Adrenal gland (tissue), 12 donors: ENCODE data around the gene BPHL. TPM values are rescaled to one million over a fixed set of nuclear protein-coding genes. Genes with fewer than 3 reads are reported as not detected.
A peak's percentile ranks its signal among the peaks of the same experiment; 100 is the strongest.
"Not testable (repeated sequence)": the region's sequence is repeated elsewhere in the genome, so short reads cannot be mapped to it uniquely, and the experiment has no call there.

ENCODE experiments used
- DNase-seq, 7 donors: peaks; one replicate each; pipeline ENCODE4 v3.0.0-alpha.2; 2019 to 2020
- H3K27ac ChIP-seq, 5 donors: fragments of 200-600 bp; sonication (generic) in 4 of 5; 1 replicate in 3 of 5; 2 replicates in 2 of 5; pipeline versions ENCODE4 v1.5.1 to v1.8.0; 2016 to 2020; ENCODE audit warnings: mild to moderate bottlenecking in 1 of 5
- H3K27me3 ChIP-seq: fragments of 200-600 bp; 2 replicates; pipeline ENCODE4 v1.8.0; 2021
- H3K36me3 ChIP-seq, 2 donors: fragments of 200-600 bp; replicated peaks in 1 of 2; 1 replicate in 1 of 2; 2 replicates in 1 of 2; pipeline versions ENCODE4 v1.5.1 to v1.8.0; 2018 to 2022
- H3K4me1 ChIP-seq, 2 donors: fragments of 200-600 bp; replicated peaks in 1 of 2; 1 replicate in 1 of 2; 2 replicates in 1 of 2; pipeline versions ENCODE4 v1.5.1 to v1.8.0; 2018 to 2021
- H3K4me3 ChIP-seq, 4 donors: fragments of 200-600 bp; sonication (generic) in 3 of 4; one replicate each; pipeline ENCODE4 v1.5.1; 2016 to 2018
- H3K9me3 ChIP-seq, 3 donors: fragments of 200-600 bp; sonication (generic) in 1 of 3; replicated peaks in 1 of 3; 1 replicate in 2 of 3; 2 replicates in 1 of 3; pipeline versions ENCODE4 v1.5.1 to v1.8.0; 2016 to 2021
- POLR2A ChIP-seq, 2 donors: fragments of 450-650 bp; IDR thresholded peaks; one replicate each; pipeline ENCODE4 v1.6.1; 2017; ENCODE audit warnings: antibody characterized with exemption in 2 of 2, mild to moderate bottlenecking in 2 of 2, moderate library complexity in 1 of 2
- WGBS, 4 donors: extraction: QIAGEN DNeasy Blood & Tissue Kit in 2 of 4; methylation state at CpG; one replicate each; pipeline versions ENCODE4 v1.1.5 to v1.1.7; 2013 to 2017; 5-methylcytosine and 5-hydroxymethylcytosine counted together
- intact Hi-C, 2 donors: fragments of 100-400 bp; cut with DNase I; formaldehyde crosslinking; loops; one replicate each; pipeline versions ENCODE4 v1.14.1 to v1.15.0; 2022 to 2023
- polyA plus RNA-seq, 3 donors: library from polyadenylated mRNA; stranded (reverse); fragments of 200-250 nt in 2 of 3; fragments of 350-450 nt in 1 of 3; fragmentation: Illumina TruSeq in 1 of 3; extraction: RNeasy Lipid Tissue Mini Kit (QIAGEN cat#74804) in 1 of 3; gene quantifications; one replicate each; pipeline ENCODE4 v1.2.3, GENCODE V29; 2013 to 2014
- total RNA-seq, 9 donors: library from RNA; depleted of rRNA in 4 of 9; stranded (reverse); fragments of >200 nt in 4 of 9; fragments of 120-200 nt in 1 of 9; fragmentation: NEBNext Ultra II Directional in 1 of 9; extraction: Animal tissue kit (Norgen Biotek cat#: 25700) in 1 of 9; gene quantifications; one replicate each; pipeline versions ENCODE4 v1.1.0 to v1.2.4, GENCODE V29; 2013 to 2023
- TF ChIP-seq, protein P1 (sequence below), 6 experiments: fragments of 450-650 bp in 4 of 6; fragments of 200-600 bp in 2 of 6; sonication (generic) in 1 of 6; IDR thresholded peaks; 1 replicate in 5 of 6; 2 replicates in 1 of 6; pipeline versions ENCODE4 v1.5.1 to v1.8.0; 2016 to 2021; ENCODE audit warnings: antibody characterized with exemption in 6 of 6, mild to moderate bottlenecking in 2 of 6, moderate library complexity in 1 of 6
- donor health status: healthy with polysubstance abuse.
- donor health status: Bipolar disorder and iron deficiency.
- donor health status: DM: yes; HTN: yes; CAD: no.
- donor health status: DM: no; HTN: no; CAD: no.
- donor health status: DM: no; HTN: no; CAD: no.
- donor health status: DM: yes; HTN: yes; CAD: no.

The BPHL gene
- total and polyA plus RNA-seq, 12 donors, result 17.2 to 58.1 (median 25.3) TPM

DNA sequence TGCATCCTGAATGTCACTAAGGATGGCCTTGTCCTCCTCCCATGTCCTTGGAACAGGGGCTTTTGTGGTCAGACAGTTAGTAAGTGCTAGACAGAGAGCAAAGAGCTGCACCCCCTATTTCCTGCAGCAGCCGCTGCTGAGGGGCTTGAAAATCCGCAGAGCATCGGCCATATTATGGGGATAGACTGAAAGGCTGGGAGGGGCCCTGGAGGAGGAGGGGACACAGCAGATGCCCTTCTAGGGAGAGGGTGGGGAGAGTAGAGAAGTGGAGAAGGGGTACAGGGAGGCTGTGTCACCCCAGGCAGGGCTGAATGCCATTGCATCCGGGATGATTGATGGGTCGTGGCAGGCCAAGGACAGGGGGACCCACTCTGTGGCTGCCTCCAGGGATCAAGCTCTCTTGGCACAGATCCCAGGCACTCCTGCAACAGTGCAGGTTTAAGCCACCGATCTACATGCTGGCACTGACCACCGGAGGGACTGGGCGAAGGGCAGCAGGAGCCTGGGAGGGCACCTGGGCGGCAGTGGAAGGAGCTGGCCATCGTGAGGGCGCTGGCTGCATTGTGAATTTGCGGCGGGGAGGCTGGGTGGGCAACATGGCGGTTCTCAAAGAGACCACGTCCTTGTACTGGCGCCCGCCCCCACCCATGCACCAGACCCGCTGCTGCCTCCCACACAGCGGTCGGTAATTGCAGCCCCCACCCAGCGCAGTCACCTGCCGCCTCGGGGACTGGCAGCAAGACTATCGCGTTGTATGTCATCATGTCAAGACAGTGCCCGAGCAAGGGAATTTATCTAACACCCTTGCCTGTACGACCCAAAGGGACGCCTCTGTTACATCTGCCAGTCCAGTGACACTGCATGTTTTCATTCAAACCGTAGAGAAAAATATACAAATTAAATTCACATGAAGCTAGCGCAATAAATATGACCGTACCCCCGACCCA, 37.9 kb downstream of the BPHL start:
- H3K27me3 ChIP-seq, H3K4me1 ChIP-seq, H3K9me3 ChIP-seq, H3K36me3 ChIP-seq, intact Hi-C loops: not testable (repeated sequence)
- peak overlapping the region in 2 of 5 donors; percentile 86 to 92 for H3K27ac ChIP-seq
- 4 to 14% (median 9%) methylated on average over 12 to 28 of the region's 32 CpGs for WGBS, 4 donors
- DNase-seq, result peak in 4 of 7 donors; percentile 10 to 60 (median 28)
- peak overlapping the region in 3 of 4 donors; percentile 40 to 88 (median 78) for H3K4me3 ChIP-seq

DNA sequence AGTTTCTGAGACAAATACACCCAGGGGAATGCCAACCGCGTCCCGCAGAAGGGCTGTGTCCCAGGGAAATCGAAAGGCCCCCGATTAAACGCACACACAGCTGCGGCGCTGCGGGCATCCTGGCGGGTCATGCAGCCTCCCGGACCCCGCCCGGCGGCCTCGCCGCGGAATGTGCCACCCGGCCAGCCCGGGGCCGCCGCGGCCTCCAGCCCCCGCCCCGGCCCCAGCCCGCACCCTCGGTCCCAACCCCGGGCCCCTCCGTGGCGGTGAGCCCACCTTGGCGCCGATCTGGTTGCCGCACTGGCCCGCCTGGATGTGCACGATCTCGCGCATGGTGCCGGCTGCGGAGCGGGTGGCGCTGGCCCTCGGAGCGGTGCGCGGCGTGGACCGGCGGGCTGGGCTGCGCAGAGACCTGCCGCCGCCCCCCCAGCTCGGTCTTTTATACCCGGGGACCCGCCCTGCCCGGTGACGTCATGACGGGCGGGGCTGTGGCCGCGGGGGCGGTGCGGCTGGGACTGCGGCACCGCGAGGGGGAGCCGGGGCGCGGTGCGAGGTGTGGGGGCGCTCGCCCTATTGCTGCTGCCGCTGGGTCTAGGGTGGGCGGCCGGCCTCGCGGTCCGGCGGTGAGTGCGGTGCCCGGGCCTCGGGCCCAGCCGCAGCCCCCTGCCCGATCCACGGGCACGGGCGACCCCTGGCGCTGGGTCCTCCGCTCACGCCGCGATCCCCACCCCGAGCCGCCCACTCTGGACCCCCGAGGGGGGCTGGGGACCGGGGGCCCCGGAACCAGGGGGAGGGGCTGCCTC, 38.8 kb downstream of the BPHL start, which contains the start of gene TUBB2A:
Gene TUBB2A, minus strand, starts transcription at position 414 of the 803 bp plus-strand sequence. Its CDS starts 81 bp downstream, at position 333.
- peaks cover 0 to 5% of the 10 kb centered on the region in 2 donors for H3K36me3 ChIP-seq
- H3K9me3 ChIP-seq, result no peaks in the 10 kb centered on the region
- peak; percentile 64 to 87 (median 79) for DNase-seq
- H3K4me3 ChIP-seq, result peak within 1 kb of the TSS; percentile 40 to 88 (median 70)
- no peaks in the 10 kb centered on the region for H3K4me1 ChIP-seq
- 0 to 1% (median 1%) methylated on average over 3 to 95 of the region's 95 CpGs for WGBS, 4 donors
- intact Hi-C loops, result no loop called here
- peak within 1 kb of the TSS in 4 of 5 donors; percentile 70 to 92 (median 82) for H3K27ac ChIP-seq
- TF ChIP-seq POLR2A (IDR thresholded peaks at IDR 0.05), result peak; percentile 89 to 90
- TF ChIP-seq, protein P1, sequence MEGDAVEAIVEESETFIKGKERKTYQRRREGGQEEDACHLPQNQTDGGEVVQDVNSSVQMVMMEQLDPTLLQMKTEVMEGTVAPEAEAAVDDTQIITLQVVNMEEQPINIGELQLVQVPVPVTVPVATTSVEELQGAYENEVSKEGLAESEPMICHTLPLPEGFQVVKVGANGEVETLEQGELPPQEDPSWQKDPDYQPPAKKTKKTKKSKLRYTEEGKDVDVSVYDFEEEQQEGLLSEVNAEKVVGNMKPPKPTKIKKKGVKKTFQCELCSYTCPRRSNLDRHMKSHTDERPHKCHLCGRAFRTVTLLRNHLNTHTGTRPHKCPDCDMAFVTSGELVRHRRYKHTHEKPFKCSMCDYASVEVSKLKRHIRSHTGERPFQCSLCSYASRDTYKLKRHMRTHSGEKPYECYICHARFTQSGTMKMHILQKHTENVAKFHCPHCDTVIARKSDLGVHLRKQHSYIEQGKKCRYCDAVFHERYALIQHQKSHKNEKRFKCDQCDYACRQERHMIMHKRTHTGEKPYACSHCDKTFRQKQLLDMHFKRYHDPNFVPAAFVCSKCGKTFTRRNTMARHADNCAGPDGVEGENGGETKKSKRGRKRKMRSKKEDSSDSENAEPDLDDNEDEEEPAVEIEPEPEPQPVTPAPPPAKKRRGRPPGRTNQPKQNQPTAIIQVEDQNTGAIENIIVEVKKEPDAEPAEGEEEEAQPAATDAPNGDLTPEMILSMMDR (IDR thresholded peaks at IDR 0.05), result peak in 3 of 6 experiments; percentile 26 to 57 (median 47)
- H3K27me3 ChIP-seq, result no peaks in the 10 kb centered on the region

DNA sequence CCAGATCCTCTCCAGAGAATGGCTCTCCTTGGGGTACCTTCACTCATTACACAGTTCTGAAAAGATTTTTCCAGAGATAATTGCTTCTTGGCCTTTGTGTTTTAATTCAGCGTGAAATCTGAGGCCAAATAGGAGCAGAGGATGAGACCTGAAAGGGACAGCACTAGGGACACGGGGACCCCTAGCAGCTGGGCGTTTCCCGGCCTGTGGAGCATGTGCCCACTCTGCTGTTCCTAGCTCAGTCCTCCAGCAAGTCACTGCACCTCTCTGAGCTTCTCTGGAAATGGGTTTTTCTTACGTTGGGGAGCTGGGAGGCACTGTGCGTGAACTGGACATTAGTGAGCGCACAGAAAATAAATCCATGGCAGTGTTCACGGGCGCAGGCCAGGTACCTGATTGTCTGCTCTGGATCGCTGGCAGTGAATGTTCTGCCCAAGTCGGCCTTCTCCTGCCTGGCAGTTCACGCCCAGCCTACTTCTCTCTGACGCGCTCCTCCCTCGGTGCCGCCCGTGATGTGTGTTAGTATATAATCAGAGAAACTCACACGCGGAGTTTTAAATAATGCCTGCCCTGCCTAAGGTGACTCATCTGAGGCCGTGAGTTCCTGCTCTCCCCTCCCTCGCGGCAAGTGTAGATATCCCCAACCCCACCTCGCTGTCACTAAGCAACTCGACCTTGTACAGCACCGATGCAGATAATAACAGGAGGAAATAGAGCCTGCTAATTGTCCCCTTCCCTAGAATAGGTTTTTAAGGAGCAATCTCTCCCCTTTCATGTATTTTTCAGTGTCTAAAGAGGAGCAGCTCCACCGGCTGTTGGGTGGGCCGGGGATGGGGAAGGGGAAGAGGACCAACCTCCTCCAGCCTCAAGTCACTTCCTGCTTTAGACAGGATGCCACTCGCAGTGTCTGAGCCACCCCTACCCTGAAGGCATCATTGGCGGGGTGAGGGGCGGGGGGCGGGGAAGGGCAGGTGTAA, 41.6 kb downstream of the BPHL start:
- intact Hi-C loops, result loop anchor here in 1 of 2 donors (10.0 kb wide), 1 partner anchor 85 kb away; no protein-coding TSS in a partner anchor
- Histone ChIP-seq H3K4me1 (no peaks in the 10 kb centered on the region), H3K36me3 (peaks cover 0 to 3% of the 10 kb centered on the region in 2 donors), H3K27ac (peak overlapping the region in 1 of 5 donors; percentile 6), H3K27me3 (no peaks in the 10 kb centered on the region), H3K4me3 (no peak overlapping the region), H3K9me3 (no peaks in the 10 kb centered on the region)
- TF ChIP-seq POLR2A (IDR thresholded peaks at IDR 0.05), result no peak
- TF ChIP-seq, protein P1 (IDR thresholded peaks at IDR 0.05), result no peak
- DNase-seq, result peak; percentile 44 to 79 (median 64)
- WGBS, 4 donors, result 54 to 59% (median 55%) methylated on average over 31 of the region's 31 CpGs

DNA sequence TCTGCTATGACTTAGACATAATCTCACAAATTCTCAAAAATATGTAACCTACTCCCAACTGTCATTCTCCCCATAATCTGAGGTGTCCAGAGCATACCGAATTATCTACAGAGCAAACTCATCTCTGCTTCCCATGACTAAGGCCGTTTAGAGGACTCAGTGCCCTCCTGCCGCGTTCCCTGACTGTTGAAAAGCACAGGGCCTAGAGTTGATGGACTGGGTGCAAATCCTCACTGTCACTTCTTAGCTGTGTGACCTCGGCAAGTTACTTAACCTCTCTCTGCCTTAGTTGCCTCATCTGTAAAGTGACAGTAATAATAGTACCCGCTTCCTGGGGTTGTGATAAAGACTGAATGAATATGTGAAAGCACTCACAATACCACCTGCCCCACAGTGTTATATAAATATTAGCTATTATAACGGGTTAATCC, 43.6 kb downstream of the BPHL start:
- 65 to 85% (median 78%) methylated on average over 6 to 7 of the region's 7 CpGs for WGBS, 4 donors
- intact Hi-C loops, result loop anchor here in 1 of 2 donors (10.0 kb wide), 1 partner anchor 83 kb away; no protein-coding TSS in a partner anchor
- peak overlapping the region in 1 of 4 donors; percentile 82 for H3K4me3 ChIP-seq
- no peak for DNase-seq
- peak overlapping the region in 2 of 5 donors; percentile 88 to 89 for H3K27ac ChIP-seq
- no peaks in the 10 kb centered on the region for H3K9me3 ChIP-seq
- no peaks in the 10 kb centered on the region for H3K36me3 ChIP-seq
- H3K4me1 ChIP-seq, result no peaks in the 10 kb centered on the region
- no peaks in the 10 kb centered on the region for H3K27me3 ChIP-seq
- no peak for TF ChIP-seq POLR2A (IDR thresholded peaks at IDR 0.05)
- TF ChIP-seq, protein P1 (IDR thresholded peaks at IDR 0.05), result no peak
